GM19328 (cell line): ENCODE measurements around the gene RASSF4.

Source experiments
- ATAC-seq: cut with Tn5 transposase; IDR thresholded peaks from one replicate; pipeline ENCODE4 v1.9.1; 2021; ENCODE audit warnings: mild to moderate bottlenecking, moderate library complexity; ENCODE audit not compliant: unreplicated experiment

RASSF4 gene

DNA sequence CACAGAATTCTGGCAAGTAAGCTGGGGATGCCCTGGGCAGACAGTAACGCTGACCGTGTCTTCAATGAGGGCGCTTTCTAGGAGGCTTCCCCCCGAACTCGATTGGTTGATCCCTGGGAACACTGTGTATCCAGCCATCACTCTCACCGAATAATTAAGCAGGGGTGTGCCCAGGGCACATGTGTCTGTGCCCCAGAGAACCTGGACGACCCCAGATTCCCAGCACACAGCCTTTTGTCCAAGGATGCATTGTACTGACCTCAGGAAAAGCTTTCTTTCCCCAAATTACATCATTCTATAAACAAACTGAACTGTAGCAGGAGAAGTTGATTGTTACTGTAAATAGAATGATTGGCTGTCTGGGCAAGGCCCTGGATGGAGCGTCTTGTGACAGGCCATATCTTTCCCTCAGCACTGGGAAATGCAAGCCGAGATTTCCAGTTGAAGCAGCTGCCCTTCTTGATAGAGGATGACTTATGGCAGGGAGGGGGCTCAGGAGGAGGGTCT is 25.6 kb downstream of the RASSF4 start:
- no peak for ATAC-seq

- ATAC-seq: no peak
Observed at GRCh38 chr10:44986179-44986578, 26.6 kb downstream of the RASSF4 start.

DNA sequence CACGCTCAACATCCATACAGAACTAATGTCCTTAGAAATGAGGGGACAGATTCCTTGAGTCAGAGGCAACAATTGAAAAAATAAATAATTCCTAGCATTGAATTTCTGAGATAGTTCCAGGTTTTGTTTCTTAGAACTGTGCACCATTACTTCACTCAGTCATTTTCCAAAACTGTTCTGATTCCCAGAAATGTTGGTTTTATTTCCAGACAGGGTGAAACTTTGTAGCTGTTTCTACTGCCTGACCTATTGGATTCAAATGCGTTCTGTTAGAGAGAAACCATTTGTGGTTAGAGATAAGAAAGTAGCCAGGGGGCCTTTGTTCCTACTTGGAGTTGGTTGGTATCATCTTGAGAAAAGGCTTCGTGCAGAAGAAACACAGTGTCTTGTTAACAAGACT is 27.1 kb downstream of the RASSF4 start:
- ATAC-seq: no peak

DNA sequence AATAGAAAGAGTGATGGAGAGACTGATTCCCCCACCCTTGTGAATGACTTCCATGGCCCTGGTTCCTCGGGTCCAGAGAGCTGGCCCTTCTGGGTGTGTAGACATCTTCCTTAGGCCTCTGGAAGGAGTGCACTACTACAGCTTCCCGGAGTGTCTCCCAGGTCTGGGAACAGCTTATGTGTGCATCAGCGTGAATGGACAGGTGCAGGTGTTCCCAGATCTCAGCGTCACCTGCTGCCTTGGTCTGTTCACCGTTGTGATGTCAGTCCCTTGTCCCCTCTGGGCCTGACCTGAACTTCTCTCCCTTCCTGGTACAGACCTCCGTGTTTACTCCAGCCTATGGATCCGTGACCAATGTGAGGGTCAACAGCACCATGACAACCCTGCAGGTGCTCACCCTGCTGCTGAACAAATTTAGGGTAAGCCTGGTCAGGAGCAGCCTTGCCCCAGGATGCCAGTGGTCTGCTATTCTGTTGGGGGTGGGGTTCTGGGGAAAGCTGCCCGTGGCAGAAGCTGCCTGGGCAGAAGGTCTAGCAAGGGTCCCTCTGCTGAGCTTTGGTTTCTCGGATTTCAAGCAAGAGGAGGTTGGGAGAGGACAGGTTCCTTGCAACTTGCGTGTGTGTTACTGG is 29.5 kb downstream of the RASSF4 start:
- ATAC-seq: no peak

GRCh38 chr10:44989597-44990301 is 30.1 kb downstream of the RASSF4 start:
- no peak for ATAC-seq

GRCh38 chr10:44990302-44990655 is 30.7 kb downstream of the RASSF4 start:
- ATAC-seq: no peak

DNA sequence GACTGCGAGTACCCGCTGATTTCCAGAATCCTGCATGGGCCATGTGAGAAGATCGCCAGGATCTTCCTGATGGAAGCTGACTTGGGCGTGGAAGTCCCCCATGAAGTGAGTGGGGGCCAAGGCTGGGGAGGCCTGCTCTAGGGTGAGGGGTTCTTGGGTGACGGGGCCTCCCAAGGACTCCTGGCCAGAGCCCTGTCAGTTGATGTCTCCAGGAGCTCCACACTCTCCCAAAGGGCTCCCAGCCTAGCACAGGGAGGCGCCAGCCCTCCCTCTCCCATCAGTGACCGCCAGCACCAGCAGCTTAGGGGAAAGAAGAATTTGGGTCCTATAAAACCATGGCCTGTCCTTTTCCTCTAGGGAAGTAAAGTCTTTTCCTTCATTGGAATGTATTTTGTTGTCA is 31.4 kb downstream of the RASSF4 start:
- ATAC-seq: no peak

GRCh38 chr10:44991571-44991970 is 32.0 kb downstream of the RASSF4 start:
- no peak for ATAC-seq

DNA sequence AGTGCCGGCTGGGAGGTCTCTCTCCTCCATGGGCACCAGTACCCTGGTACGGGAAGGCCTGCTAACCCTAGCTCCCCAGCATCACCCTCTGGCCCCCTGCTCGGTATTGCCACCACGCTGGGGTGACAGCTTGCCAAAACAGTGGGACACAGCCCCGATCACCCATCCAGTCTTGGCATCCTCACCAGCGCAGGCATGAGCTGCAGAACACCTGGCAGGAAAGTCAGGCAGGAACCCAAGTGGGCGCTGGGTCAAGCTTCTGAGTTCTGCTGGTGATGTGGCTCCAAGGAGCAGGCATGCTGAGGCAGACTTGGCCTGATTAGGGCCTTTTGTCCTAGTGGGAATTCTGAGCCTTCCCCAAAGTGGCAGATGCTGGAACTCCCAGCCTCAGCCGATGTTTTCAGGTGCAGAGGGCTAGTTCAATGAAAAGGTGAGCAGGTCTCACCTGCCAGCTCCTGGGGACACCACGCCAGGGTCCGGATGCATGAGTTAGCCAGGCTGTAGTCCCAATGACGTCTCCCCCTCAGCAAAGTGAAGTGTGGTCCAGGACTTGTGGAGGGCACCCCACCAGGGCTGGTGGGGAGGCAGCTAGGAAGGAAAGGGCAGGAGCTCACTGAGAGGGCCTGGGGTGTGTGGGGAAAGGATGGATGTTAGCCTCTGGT is 32.6 kb downstream of the RASSF4 start:
- ATAC-seq: no peak

- ATAC-seq: no peak
Observed at GRCh38 chr10:44992732-44993225, 33.2 kb downstream of the RASSF4 start.

DNA sequence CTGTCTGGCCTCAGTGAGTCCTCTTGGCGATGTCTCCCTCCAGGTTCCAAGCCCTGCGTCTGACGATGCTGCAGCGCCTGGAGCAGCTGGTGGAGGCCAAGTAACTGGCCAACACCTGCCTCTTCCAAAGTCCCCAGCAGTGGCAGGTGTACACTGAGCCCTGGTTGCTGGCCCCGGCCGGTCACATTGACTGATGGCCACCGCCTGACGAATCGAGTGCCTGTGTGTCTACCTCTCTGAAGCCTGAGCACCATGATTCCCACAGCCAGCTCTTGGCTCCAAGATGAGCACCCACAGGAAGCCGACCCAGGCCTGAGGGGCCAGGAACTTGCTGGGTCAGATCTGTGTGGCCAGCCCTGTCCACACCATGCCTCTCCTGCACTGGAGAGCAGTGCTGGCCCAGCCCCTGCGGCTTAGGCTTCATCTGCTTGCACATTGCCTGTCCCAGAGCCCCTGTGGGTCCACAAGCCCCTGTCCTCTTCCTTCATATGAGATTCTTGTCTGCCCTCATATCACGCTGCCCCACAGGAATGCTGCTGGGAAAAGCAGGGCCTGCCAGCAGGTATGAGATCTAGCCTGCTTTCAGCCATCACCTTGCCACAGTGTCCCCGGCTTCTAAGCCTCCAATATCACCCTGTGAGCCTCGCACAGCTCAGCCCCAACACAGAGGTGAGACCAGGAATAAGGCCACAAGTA is 33.8 kb downstream of the RASSF4 start:
- ATAC-seq: no peak

DNA sequence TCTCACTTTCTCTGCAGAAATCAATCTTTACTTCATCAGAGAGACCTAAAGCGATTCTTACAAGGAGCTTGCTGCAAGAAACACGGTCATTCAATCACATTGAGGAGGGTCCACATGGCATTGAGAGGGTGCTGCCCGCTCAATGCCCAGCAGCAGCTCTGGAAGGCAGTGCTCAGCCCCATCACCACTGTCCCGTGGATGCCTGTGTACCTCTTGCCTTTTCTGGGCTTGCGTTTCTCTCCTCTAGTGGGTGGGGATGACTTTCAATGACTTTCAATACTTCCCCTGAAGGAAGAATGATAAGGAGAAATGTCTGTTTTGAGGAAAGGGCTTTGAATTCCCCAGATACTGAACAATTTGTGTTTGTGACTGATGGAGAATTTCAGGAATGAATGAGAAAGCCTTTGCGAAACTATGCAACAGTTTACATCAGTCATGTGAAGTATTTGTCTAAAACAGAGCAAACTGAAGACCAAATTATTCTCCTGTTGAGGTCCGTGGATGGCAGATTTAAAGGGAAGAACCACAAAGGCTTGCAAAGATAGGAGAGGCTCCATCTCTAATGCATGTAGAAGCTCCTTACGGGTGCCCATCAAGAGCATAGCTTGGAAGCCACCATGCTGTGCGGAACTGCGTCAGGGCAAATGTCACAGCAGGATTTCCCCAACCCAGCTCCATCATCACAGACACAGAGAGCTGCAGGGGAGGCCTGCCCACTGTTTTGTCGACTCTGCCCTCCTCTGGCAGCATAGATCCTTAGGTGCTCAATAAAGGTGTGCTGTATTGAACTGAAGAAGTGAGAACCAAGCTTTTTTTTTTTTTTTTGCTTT is 34.5 kb downstream of the RASSF4 start:
- no peak for ATAC-seq

GRCh38 chr10:44994752-44995530 is 35.3 kb downstream of the RASSF4 start:
- no peak for ATAC-seq

- no peak for ATAC-seq
Observed at GRCh38 chr10:44995581-44995913, 35.9 kb downstream of the RASSF4 start.

GRCh38 chr10:44995914-44996669 is 36.5 kb downstream of the RASSF4 start:
- ATAC-seq: no peak

- ATAC-seq: no peak
Observed at GRCh38 chr10:44997105-44997748, 37.6 kb downstream of the RASSF4 start.

- no peak for ATAC-seq
Observed at GRCh38 chr10:44998146-44998631, 38.6 kb downstream of the RASSF4 start.

- ATAC-seq: no peak
Observed at GRCh38 chr10:45000138-45000751, 40.6 kb downstream of the RASSF4 start.
